Measurements from ENCODE around the gene TENM3.

TENM3 gene

DNA sequence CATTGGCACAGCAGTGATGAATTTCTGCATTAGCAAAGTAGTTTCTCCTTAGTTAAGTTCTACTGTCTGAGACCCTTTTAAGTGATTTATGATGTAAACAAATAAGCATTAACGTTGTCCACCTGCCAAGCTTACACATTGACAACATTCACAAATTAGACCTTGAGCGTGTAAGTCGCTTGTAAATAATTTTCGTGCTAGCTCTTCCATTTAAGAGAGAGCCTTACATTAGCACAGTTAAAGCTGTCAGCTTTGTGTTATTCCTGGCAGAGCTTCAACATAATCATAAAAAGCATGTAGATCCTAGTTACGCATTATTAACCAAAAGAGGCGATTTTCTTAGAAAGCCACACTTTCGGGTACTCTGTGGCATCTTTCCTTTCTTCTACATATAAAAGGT lies 546.3 kb downstream of the TENM3 start:
- H3K9me3 ChIP-seq (ENCODE audit: low read depth, low read length) = no peaks in the 10 kb centered on the region
- no peak for DNase-seq (ENCODE audit: low read depth, low spot score)
- H3K4me3 ChIP-seq = no peak overlapping the region
- H3K27ac ChIP-seq = no peak overlapping the region
- no peaks in the 10 kb centered on the region for H3K36me3 ChIP-seq (ENCODE audit: insufficient read depth, low read length)
- TF ChIP-seq POLR2AphosphoS5 (IDR thresholded peaks at IDR 0.05; ENCODE audit: borderline replicate concordance, low read depth, low read length) = no peak
- H3K9ac ChIP-seq (ENCODE audit: insufficient read length) = no peak overlapping the region

DNA sequence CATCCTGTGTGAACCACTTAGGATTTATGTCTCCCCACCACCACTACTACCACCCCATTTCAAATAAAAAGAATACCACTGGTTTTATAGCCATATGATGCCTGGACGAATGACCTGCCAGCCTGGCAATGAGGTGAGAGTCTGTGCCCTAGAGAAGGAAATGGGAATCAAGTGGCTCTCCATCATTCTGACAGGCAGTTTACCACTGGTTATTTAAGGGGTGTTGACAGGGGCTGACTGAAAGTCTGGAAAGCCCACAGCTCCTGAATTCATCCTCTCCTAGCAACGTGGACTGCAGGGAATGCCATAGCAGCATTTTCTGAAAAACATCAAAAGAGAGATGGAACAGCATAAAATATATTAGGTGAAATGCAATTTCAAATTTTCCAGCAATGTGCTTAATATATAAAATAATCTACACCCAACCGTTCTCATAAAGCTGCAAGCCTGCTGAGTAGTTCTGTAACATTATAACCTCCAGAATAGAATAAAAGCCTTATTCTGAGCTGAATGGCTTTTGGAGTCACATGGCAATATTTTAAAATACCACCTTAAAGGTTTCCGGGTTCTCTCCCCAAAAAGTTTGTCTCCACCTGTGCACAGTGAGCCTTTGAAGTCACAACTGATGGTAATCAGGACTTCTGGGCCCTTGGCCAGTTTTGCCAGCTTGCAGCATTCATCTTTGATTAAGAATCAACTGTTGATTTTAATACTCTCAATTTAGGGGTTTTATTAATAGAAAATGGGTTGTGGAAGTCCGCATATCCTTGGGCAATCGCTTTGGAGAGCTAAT lies 552.4 kb downstream of the TENM3 start:
- H3K27ac ChIP-seq = no peak overlapping the region
- TF ChIP-seq FOXP2 (optimal IDR thresholded peaks at IDR 0.05; ENCODE audit: control extremely low read depth, extremely low read length, insufficient read depth) (no peak), EZH2 (IDR thresholded peaks at IDR 0.05) (no peak), POLR2AphosphoS5 (IDR thresholded peaks at IDR 0.05; ENCODE audit: borderline replicate concordance, low read depth, low read length) (no peak)
- no peak overlapping the region for H3K4me3 ChIP-seq
- H3K9me3 ChIP-seq (ENCODE audit: low read depth, low read length) = no peaks in the 10 kb centered on the region
- H3K36me3 ChIP-seq (ENCODE audit: insufficient read depth, low read length) = no peaks in the 10 kb centered on the region
- H3K9ac ChIP-seq (ENCODE audit: insufficient read length) = no peak overlapping the region
- no peak for DNase-seq (ENCODE audit: low read depth, low spot score)

DNA sequence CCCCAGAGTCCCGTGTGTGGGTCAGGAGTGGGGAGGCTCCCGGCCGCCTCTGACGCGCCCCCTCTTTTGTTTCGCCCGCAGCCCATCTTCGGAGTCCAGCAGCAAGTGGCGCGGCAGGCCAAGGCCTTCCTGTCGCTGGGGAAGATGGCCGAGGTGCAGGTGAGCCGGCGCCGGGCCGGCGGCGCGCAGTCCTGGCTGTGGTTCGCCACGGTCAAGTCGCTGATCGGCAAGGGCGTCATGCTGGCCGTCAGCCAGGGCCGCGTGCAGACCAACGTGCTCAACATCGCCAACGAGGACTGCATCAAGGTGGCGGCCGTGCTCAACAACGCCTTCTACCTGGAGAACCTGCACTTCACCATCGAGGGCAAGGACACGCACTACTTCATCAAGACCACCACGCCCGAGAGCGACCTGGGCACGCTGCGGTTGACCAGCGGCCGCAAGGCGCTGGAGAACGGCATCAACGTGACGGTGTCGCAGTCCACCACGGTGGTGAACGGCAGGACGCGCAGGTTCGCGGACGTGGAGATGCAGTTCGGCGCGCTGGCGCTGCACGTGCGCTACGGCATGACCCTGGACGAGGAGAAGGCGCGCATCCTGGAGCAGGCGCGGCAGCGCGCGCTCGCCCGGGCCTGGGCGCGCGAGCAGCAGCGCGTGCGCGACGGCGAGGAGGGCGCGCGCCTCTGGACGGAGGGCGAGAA lies 556.5 kb downstream of the TENM3 start:
- TF ChIP-seq POLR2AphosphoS5 (IDR thresholded peaks at IDR 0.05; ENCODE audit: borderline replicate concordance, low read depth, low read length) (no peak), FOXP2 (optimal IDR thresholded peaks at IDR 0.05; ENCODE audit: control extremely low read depth, extremely low read length, insufficient read depth) (no peak), EZH2 (IDR thresholded peaks at IDR 0.05) (no peak)
- no peak for DNase-seq (ENCODE audit: low read depth, low spot score)
- Histone ChIP-seq H3K27ac (no peak overlapping the region), H3K36me3 (ENCODE audit: insufficient read depth, low read length) (no peaks in the 10 kb centered on the region), H3K9me3 (ENCODE audit: low read depth, low read length) (no peaks in the 10 kb centered on the region), H3K4me3 (no peak overlapping the region), H3K9ac (ENCODE audit: insufficient read length) (no peak overlapping the region)

DNA sequence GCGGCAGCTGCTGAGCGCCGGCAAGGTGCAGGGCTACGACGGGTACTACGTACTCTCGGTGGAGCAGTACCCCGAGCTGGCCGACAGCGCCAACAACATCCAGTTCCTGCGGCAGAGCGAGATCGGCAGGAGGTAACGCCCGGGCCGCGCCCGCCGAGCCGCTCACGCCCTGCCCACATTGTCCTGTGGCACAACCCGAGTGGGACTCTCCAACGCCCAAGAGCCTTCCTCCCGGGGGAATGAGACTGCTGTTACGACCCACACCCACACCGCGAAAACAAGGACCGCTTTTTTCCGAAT lies 557.0 kb downstream of the TENM3 start:
- Histone ChIP-seq H3K27ac (no peak overlapping the region), H3K9me3 (ENCODE audit: low read depth, low read length) (no peaks in the 10 kb centered on the region), H3K4me3 (no peak overlapping the region), H3K9ac (ENCODE audit: insufficient read length) (no peak overlapping the region), H3K36me3 (ENCODE audit: insufficient read depth, low read length) (no peaks in the 10 kb centered on the region)
- no peak for TF ChIP-seq FOXP2 (optimal IDR thresholded peaks at IDR 0.05; ENCODE audit: control extremely low read depth, extremely low read length, insufficient read depth)
- TF ChIP-seq EZH2 (IDR thresholded peaks at IDR 0.05) = no peak
- TF ChIP-seq POLR2AphosphoS5 (IDR thresholded peaks at IDR 0.05; ENCODE audit: borderline replicate concordance, low read depth, low read length) = no peak
- no peak for DNase-seq (ENCODE audit: low read depth, low spot score)

DNA sequence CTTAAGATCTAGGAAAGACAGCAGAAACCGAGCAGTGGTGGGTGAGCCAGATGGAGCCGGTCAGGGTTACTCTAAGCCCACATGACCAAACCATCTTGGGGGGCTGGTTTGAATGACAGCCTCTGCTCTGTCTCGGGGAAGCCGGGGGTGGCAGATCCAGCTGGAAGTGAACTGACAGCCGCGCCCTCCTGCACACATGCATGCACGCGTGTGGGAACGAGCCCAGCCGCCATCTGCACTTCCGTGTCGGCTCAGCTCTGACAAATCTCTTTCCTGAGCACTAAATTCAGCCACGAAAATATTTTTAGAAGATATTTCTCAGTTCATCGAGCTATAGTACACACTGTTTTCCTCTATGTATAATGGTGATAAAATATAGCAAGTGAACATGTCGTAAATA lies 558.4 kb downstream of the TENM3 start:
- TF ChIP-seq POLR2AphosphoS5 (IDR thresholded peaks at IDR 0.05; ENCODE audit: borderline replicate concordance, low read depth, low read length) = no peak
- no peak for TF ChIP-seq FOXP2 (optimal IDR thresholded peaks at IDR 0.05; ENCODE audit: control extremely low read depth, extremely low read length, insufficient read depth)
- TF ChIP-seq EZH2 (IDR thresholded peaks at IDR 0.05) = no peak
- no peak for DNase-seq (ENCODE audit: low read depth, low spot score)
- no peak overlapping the region for H3K9ac ChIP-seq (ENCODE audit: insufficient read length)
- H3K36me3 ChIP-seq (ENCODE audit: insufficient read depth, low read length) = no peaks in the 10 kb centered on the region
- H3K9me3 ChIP-seq (ENCODE audit: low read depth, low read length) = no peaks in the 10 kb centered on the region
- H3K27ac ChIP-seq = no peak overlapping the region
- no peak overlapping the region for H3K4me3 ChIP-seq

DNA sequence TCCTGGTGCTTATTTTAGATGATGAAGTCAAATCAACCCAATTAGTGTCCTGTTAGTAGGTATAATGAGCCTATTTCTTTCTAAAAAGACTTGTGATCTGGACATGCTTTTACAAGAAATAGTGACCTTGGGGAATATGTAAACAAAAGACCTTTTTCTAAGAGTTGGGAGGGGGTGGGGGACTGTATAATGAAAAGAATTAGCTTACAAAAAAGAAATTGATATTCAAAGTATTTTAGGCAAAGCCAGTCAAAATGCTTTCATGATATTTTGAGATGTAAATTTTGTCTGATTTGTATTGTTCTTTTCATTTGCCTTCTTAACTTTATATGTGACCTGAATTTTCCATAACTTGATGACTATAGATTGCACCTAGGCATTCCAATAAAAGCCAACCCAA lies 559.4 kb downstream of the TENM3 start:
- no peak overlapping the region for H3K4me3 ChIP-seq
- no peak overlapping the region for H3K9ac ChIP-seq (ENCODE audit: insufficient read length)
- DNase-seq (ENCODE audit: low read depth, low spot score) = no peak
- no peak for TF ChIP-seq FOXP2 (optimal IDR thresholded peaks at IDR 0.05; ENCODE audit: control extremely low read depth, extremely low read length, insufficient read depth)
- no peaks in the 10 kb centered on the region for H3K9me3 ChIP-seq (ENCODE audit: low read depth, low read length)
- H3K27ac ChIP-seq = no peak overlapping the region
- H3K36me3 ChIP-seq (ENCODE audit: insufficient read depth, low read length) = no peaks in the 10 kb centered on the region

DNA sequence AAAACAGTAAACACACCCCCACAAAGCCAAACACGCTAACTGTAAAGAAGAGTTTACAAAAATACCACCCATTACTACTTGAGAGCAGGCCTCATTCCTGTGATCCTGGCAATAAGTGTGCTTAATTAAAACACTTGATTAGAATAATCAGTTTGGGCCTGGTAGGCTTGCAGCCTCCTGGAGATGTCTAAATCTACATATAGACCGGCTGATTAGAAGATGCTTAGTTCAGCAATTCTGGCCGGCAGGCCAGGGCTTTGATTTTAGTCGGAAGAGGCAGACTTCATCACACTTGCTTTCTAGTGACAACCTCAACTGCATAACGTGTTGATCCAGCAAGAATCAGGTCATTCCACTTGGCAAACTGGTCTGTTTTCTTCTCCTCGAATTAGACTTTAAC lies 560.0 kb downstream of the TENM3 start:
- Histone ChIP-seq H3K9me3 (ENCODE audit: low read depth, low read length) (no peaks in the 10 kb centered on the region), H3K9ac (ENCODE audit: insufficient read length) (no peak overlapping the region), H3K27ac (no peak overlapping the region), H3K36me3 (ENCODE audit: insufficient read depth, low read length) (no peaks in the 10 kb centered on the region), H3K4me3 (no peak overlapping the region)
- DNase-seq (ENCODE audit: low read depth, low spot score) = no peak
- TF ChIP-seq EZH2 (IDR thresholded peaks at IDR 0.05) (no peak), FOXP2 (optimal IDR thresholded peaks at IDR 0.05; ENCODE audit: control extremely low read depth, extremely low read length, insufficient read depth) (no peak), POLR2AphosphoS5 (IDR thresholded peaks at IDR 0.05; ENCODE audit: borderline replicate concordance, low read depth, low read length) (no peak)

DNA sequence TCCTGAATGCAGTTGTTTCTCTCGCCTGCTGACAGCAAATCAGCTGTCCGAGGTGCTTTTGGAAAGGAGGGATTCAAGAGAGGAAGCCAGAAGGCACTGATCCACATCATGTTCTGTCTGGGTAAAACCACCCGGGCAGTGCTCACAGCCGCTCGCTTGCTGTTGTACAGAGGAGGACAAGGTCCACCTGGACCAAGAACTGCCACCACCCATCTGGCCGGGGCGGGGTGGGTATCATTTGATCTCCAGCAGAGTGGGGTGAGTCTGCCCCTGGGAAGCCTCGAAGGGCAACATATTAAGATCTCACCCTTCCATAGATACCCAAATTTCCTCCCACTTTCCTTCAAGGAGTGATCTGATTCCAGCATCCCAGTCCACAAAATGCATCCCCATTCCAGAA lies 560.9 kb downstream of the TENM3 start:
- H3K27ac ChIP-seq = no peak overlapping the region
- TF ChIP-seq POLR2AphosphoS5 (IDR thresholded peaks at IDR 0.05; ENCODE audit: borderline replicate concordance, low read depth, low read length) (no peak), FOXP2 (optimal IDR thresholded peaks at IDR 0.05; ENCODE audit: control extremely low read depth, extremely low read length, insufficient read depth) (no peak), EZH2 (IDR thresholded peaks at IDR 0.05) (no peak)
- no peaks in the 10 kb centered on the region for H3K36me3 ChIP-seq (ENCODE audit: insufficient read depth, low read length)
- H3K9ac ChIP-seq (ENCODE audit: insufficient read length) = no peak overlapping the region
- no peaks in the 10 kb centered on the region for H3K9me3 ChIP-seq (ENCODE audit: low read depth, low read length)
- no peak overlapping the region for H3K4me3 ChIP-seq
- DNase-seq (ENCODE audit: low read depth, low spot score) = no peak

DNA sequence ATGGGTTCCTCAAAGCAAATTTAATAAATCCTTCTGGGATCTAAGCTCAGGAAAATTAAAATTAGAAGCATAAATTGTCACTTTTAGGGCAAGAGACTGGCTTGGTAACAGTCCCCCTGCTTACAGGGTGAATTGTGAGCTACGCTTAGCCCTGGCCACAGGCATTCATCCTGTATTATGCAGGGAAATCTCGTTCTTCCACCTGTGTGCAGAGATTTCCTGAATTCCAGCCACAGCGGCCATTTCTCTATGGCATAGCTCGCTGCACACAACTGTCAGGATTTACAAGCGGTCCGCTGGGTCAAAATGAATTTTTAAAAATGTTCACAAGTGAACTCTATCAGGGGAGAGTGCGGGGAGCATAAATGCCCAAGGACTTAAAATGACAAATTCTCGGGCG lies 562.1 kb downstream of the TENM3 start:
- no peak overlapping the region for H3K9ac ChIP-seq (ENCODE audit: insufficient read length)
- H3K36me3 ChIP-seq (ENCODE audit: insufficient read depth, low read length) = no peaks in the 10 kb centered on the region
- H3K27ac ChIP-seq = no peak overlapping the region
- TF ChIP-seq FOXP2 (optimal IDR thresholded peaks at IDR 0.05; ENCODE audit: control extremely low read depth, extremely low read length, insufficient read depth) (no peak), POLR2AphosphoS5 (IDR thresholded peaks at IDR 0.05; ENCODE audit: borderline replicate concordance, low read depth, low read length) (no peak), EZH2 (IDR thresholded peaks at IDR 0.05) (no peak)
- no peaks in the 10 kb centered on the region for H3K9me3 ChIP-seq (ENCODE audit: low read depth, low read length)
- H3K4me3 ChIP-seq = no peak overlapping the region
- DNase-seq (ENCODE audit: low read depth, low spot score) = no peak
